Loucy (cell line): ENCODE measurements around the gene SMIM35.

Experiments used
- H2AFZ ChIP-seq: fragments of 200-600 bp; sonication (generic); 2 replicates; pipeline ENCODE4 v1.6.0; 2016; ENCODE audit warnings: antibody characterized with exemption, mild to moderate bottlenecking, low read length, moderate library complexity
- H3F3A ChIP-seq: fragments of 200-600 bp; 2 replicates; pipeline ENCODE4 v1.6.0; 2016; ENCODE audit warnings: antibody characterized with exemption, low read depth, mild to moderate bottlenecking
- H3K27me3 ChIP-seq: fragments of 200-600 bp; sonication (generic); 2 replicates; pipeline ENCODE4 v1.6.1; 2014; ENCODE audit warnings: low read length, mild to moderate bottlenecking; ENCODE audit not compliant: insufficient read depth, poor library complexity, severe bottlenecking
- H3K36me3 ChIP-seq: fragments of 200-600 bp; sonication (generic); 2 replicates; pipeline ENCODE4 v1.6.1; 2016; ENCODE audit warnings: low read length; ENCODE audit not compliant: insufficient read depth
- H3K4me1 ChIP-seq: fragments of 200-600 bp; sonication (generic); 2 replicates; pipeline ENCODE4 v1.5.1; 2014; ENCODE audit warnings: low read length, mild to moderate bottlenecking; ENCODE audit not compliant: insufficient read depth, poor library complexity, severe bottlenecking
- H3K4me2 ChIP-seq: fragments of 200-600 bp; sonication (generic); 2 replicates; pipeline ENCODE4 v1.6.0; 2014; ENCODE audit warnings: antibody characterized with exemption, low read length, low read depth, mild to moderate bottlenecking; ENCODE audit not compliant: poor library complexity, severe bottlenecking
- H3K4me3 ChIP-seq: fragments of 200-600 bp; sonication (generic); 2 replicates; pipeline ENCODE4 v1.5.1; 2014; ENCODE audit warnings: low read length, mild to moderate bottlenecking, mixed read lengths; ENCODE audit not compliant: poor library complexity, severe bottlenecking
- H3K79me2 ChIP-seq: fragments of 200-600 bp; sonication (generic); 2 replicates; pipeline ENCODE4 v1.6.1; 2014; ENCODE audit warnings: low read length; ENCODE audit not compliant: insufficient read depth
- H3K9ac ChIP-seq: fragments of 200-600 bp; sonication (generic); 2 replicates; pipeline ENCODE4 v1.6.0; 2014; ENCODE audit warnings: mild to moderate bottlenecking, low read depth, low read length, moderate library complexity; ENCODE audit not compliant: poor library complexity, severe bottlenecking
- H3K9me2 ChIP-seq: fragments of 200-600 bp; sonication (generic); replicated peaks from 2 replicates; pipeline ENCODE4 v1.6.1; 2016; ENCODE audit warnings: low read depth, low read length, mixed read lengths
- H3K9me3 ChIP-seq: fragments of 200-600 bp; sonication (generic); 2 replicates; pipeline ENCODE4 v1.6.1; 2014; ENCODE audit warnings: mild to moderate bottlenecking, antibody characterized with exemption, low read length, low read depth; ENCODE audit not compliant: insufficient read depth
- H4K20me1 ChIP-seq: fragments of 200-600 bp; sonication (generic); 2 replicates; pipeline ENCODE4 v1.6.0; 2014; ENCODE audit warnings: antibody characterized with exemption, low read length, mild to moderate bottlenecking; ENCODE audit not compliant: insufficient read depth, poor library complexity, severe bottlenecking
- EZH2phosphoT487 ChIP-seq: fragments of 200-600 bp; IDR thresholded peaks from 2 replicates; pipeline ENCODE4 v1.6.1; 2018; ENCODE audit warnings: antibody characterized with exemption, mild to moderate bottlenecking, moderate library complexity, borderline replicate concordance
- TF ChIP-seq, protein P1 (sequence below): fragments of 200-600 bp; sonication (generic); conservative IDR thresholded peaks from 2 replicates; pipeline ENCODE4 v1.5.1; 2014; ENCODE audit warnings: mild to moderate bottlenecking, antibody characterized with exemption, low read length

Gene SMIM35

DNA sequence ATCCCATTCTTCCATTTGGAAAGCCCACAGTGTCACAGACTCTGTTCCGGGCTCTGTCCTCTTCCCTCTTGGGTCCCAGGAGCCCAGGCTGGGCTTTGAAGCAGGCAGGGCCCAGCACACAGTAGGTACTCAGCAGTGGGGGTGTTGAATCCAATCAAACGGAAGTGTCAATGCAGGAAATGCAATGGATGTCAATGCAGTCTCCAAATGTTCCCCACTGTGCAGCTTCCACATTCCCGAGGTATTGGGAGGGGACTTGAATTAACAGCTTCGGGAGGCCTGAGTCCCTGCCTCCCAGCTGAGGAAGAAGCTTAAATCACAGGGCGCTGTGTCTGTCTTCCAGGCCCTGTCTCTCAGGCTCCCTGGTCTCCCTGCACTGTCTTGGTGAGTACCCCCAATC, 21.8 kb upstream of the SMIM35 start:
- Histone ChIP-seq H3K9me3 (no peaks in the 10 kb centered on the region), H3K27me3 (no peaks in the 10 kb centered on the region)

DNA sequence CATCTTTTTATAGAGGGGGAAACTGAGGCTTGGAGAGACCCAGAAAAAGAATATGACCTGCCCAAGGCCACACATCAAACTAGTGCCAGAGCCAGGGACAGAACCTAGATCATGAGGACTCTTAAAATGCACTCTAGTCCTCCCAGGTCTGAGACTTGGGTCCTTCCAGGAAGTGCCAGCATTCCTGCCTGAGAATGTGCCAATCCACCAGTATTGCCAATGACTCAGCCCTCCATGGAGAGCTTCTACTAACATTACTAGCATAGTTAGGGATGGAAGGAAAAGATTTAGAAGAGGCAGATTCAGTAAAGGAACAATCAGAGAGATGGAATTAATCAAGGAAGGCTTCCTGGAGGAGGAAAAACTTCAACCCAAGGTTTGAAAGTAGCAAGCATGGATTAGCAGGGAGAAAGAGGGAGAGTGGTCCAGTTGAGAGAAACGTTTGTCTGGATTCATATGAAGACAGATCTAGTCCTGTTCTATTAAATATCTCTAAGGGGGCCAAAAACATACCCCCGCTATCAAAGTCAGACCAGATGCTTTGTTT, 20.1 kb upstream of the SMIM35 start:
- Histone ChIP-seq H3K4me3 (no peak overlapping the region), H3K9ac (no peak overlapping the region), H3F3A (no peaks in the 10 kb centered on the region), H3K9me3 (no peaks in the 10 kb centered on the region), H3K4me1 (no peaks in the 10 kb centered on the region), H4K20me1 (no peaks in the 10 kb centered on the region), H3K4me2 (no peak overlapping the region), H3K36me3 (no peaks in the 10 kb centered on the region), H2AFZ (no peak overlapping the region), H3K9me2 (no peaks in the 10 kb centered on the region), H3K79me2 (no peaks in the 10 kb centered on the region), H3K27me3 (no peaks in the 10 kb centered on the region)
- TF ChIP-seq, protein P1, sequence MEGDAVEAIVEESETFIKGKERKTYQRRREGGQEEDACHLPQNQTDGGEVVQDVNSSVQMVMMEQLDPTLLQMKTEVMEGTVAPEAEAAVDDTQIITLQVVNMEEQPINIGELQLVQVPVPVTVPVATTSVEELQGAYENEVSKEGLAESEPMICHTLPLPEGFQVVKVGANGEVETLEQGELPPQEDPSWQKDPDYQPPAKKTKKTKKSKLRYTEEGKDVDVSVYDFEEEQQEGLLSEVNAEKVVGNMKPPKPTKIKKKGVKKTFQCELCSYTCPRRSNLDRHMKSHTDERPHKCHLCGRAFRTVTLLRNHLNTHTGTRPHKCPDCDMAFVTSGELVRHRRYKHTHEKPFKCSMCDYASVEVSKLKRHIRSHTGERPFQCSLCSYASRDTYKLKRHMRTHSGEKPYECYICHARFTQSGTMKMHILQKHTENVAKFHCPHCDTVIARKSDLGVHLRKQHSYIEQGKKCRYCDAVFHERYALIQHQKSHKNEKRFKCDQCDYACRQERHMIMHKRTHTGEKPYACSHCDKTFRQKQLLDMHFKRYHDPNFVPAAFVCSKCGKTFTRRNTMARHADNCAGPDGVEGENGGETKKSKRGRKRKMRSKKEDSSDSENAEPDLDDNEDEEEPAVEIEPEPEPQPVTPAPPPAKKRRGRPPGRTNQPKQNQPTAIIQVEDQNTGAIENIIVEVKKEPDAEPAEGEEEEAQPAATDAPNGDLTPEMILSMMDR, result no peak
- TF ChIP-seq EZH2phosphoT487, result no peak

More for the DNA sequence above, 21.8 kb upstream of the SMIM35 start:
- no peaks in the 10 kb centered on the region for H3K9me2 ChIP-seq
- TF ChIP-seq EZH2phosphoT487, result no peak
- TF ChIP-seq, protein P1, result no peak
- no peaks in the 10 kb centered on the region for H4K20me1 ChIP-seq
- no peak overlapping the region for H2AFZ ChIP-seq
- no peak overlapping the region for H3K4me3 ChIP-seq
- H3K4me1 ChIP-seq, result no peaks in the 10 kb centered on the region
- H3F3A ChIP-seq, result no peaks in the 10 kb centered on the region
- H3K9ac ChIP-seq, result no peak overlapping the region
- no peaks in the 10 kb centered on the region for H3K36me3 ChIP-seq
- no peaks in the 10 kb centered on the region for H3K79me2 ChIP-seq
- no peak overlapping the region for H3K4me2 ChIP-seq

DNA sequence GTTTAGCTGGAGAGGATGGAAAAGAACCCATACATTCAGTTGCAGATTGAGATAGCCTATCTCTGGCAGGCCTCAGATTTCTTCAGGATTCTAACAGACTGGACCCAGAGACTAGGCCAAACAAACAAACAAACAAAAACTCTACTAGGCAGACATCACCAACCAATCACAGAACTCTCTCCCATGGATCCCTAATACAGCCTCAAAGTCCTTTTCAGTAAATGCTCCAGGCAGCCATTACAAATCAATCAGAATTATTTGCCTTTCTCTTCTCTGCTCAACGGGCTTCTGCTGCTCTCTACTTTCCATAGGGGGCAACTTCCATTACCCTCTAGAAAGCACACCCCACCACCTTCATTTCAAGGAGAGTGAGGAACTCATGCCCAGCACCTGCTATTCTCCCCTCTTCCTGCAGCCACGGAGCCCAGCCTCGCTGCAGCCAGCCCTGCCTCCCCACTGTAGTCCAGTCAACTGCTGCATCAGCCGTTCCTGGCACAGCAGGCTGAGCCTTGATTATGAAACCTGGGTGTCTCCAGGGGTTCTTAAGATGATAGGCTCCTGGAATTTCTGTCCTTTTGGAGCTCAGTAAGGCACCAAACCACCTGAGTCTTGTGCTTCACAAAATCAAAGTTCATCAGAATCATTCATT, 19.0 kb upstream of the SMIM35 start:
- Histone ChIP-seq H3K4me3 (no peak overlapping the region), H3K27me3 (no peaks in the 10 kb centered on the region), H3K9ac (no peak overlapping the region), H3K9me2 (no peaks in the 10 kb centered on the region), H3K4me1 (no peaks in the 10 kb centered on the region), H3K4me2 (no peak overlapping the region), H4K20me1 (no peaks in the 10 kb centered on the region), H2AFZ (no peak overlapping the region), H3K9me3 (no peaks in the 10 kb centered on the region), H3K36me3 (no peaks in the 10 kb centered on the region), H3F3A (no peaks in the 10 kb centered on the region), H3K79me2 (no peaks in the 10 kb centered on the region)
- TF ChIP-seq EZH2phosphoT487, result no peak
- TF ChIP-seq, protein P1, result no peak
